GM18951 (cell line): Measurements from ENCODE around the gene NUP50.

Source experiments
- POLR2A ChIP-seq: IDR thresholded peaks from 4 replicates; pipeline ENCODE4 v1.6.1; 2011; ENCODE audit warnings: mild to moderate bottlenecking; ENCODE audit not compliant: insufficient read length, insufficient read depth; ENCODE audit errors: extremely low read depth
- in situ Hi-C: fragments of 300-500 bp; cut with MboI; formaldehyde crosslinking; loops from one replicate; pipeline ENCODE4 v1.12.0; 2022; ENCODE audit warnings: low sequenced_read_pairs, mixed read lengths, inconsistent platforms; ENCODE audit not compliant: unreplicated experiment

NUP50 gene

DNA sequence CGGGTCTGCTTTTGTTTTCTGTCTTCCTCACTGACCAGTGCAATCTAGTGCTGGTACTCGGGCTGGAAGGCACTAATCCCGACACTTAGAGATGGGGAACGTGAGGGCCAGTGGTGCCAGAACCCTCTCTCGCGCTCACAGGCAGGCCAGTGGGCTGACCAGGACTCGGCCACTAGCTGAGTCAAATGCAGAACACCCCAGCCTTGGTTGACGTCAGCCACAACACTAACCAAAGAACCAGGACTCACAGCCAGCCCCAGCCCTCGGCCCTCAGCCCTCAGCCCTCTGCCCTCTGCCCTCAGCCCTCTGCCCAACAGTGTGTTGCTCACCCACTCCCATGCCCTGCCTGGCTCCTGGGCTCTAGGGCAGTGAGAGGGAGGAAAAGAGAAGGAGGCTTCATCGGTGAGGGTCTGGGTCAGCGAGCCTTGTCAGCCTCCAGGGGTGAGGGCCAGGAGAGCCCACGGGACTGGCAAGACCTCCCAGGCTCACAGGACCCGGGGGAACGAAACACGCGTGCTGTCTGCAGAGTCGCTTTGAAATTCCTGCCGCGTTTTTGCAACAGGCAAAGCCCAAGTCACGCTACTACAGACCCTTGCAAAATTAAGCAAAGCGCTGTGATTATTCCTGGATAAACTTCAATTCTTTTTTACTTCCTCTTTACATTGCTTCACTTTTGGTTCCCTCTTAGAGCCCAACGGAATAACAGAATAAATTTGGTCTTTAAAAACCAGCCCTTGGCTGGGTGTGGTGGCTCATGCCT, 49.4 kb downstream of the NUP50 start:
- in situ Hi-C loops = no loop called here
- no peak for TF ChIP-seq POLR2A

DNA sequence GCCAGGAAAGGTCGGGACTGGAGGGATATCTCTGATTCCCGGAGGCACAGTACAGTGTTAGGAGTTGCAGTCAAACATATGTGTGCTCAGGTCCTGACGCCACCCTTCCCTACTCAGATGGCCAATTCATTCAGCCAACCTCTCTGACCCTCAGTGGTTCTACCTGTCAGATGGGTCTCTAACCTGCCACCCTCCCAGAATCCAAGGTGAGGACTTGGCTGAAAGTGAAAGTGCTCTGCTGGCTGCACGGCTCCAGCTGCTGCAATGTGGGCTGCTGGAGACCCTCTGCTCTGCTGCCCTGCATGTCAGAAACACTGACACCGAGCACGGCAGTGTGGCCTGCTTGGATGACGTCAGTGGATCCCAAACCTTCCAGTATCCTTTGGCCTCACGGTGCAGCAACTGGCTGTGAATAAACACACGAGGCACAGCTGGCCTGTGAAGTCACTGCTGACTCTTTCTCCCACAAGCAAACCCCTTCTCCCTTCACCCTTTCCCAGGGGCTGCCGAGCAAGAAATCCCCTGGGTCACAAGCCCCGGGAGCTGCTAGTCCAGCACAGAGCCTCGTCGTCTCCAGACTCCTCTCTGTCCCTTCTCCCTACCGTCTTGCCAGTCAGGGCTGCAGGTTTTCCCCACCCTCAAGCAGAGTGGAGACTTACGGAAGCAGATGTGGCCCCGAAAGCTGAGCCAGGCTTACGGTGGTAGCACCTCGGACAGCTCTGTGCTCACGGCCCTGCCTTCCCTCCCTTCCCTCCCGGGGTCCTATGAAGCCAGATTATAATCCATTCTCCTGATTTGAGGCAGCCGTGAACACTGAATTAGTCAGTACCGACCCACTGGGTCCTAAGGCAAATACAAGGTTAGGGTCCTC, 52.6 kb downstream of the NUP50 start:
- TF ChIP-seq POLR2A = no peak

DNA sequence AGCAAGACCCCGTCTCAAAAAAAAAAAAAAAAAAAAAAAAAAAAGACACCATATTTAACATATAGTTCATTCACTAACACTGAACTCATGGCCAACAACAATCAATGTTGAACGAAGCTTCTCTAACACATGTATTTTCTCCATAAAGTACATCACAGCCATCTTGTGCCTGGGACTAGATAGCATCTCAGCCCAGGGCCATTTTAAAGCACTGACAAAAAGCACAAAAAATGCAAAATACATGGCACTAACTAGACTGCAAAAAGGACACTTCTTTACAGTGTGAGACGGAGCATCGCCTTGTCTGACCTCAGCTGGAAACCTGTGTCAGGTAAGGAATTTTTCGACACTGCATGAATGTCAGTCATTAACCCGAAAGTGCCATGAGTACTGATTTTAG, 53.6 kb downstream of the NUP50 start:
- in situ Hi-C loops = no loop called here
- no peak for TF ChIP-seq POLR2A

More for the DNA sequence above, 52.6 kb downstream of the NUP50 start:
- in situ Hi-C loops = no loop called here

DNA sequence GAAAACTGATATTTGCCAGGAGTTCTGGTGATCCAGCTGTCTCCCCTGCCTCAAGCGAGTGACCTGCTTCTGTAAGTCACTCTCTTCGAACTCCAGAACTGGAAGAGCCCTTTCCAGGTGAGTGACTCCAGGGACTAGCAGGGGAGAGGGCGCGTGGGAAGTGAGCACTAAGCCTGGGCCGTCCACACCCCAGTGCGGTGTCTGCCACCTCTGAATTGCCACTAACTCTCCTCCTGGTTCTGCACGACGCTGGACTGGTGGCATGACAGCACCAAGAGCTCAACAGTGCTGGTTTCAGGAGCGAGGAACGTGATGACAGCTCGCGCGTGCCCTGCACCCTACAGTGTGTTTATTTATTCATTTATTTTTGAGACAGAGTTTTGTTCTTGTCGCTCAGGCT, 54.1 kb downstream of the NUP50 start:
- in situ Hi-C loops = no loop called here
- TF ChIP-seq POLR2A = no peak

DNA sequence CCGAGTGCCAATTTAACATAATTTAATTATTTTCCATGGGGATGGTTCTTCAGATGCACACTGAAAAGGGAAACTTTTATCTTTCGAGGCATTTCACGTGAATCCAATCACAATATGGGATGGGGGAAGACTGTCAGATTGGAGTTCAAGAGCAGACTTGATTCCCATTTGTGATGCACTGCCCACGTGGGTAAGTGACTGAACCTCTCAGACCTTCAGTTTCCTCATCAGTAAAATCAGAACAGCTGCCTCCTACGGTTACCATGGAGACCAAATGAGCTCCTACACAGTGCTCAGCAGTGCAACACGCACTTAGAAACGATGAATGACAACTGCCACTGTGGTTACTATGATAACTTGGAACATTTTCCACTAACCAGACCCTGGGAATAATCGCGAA, 55.3 kb downstream of the NUP50 start:
- no peak for TF ChIP-seq POLR2A
- in situ Hi-C loops = no loop called here

DNA sequence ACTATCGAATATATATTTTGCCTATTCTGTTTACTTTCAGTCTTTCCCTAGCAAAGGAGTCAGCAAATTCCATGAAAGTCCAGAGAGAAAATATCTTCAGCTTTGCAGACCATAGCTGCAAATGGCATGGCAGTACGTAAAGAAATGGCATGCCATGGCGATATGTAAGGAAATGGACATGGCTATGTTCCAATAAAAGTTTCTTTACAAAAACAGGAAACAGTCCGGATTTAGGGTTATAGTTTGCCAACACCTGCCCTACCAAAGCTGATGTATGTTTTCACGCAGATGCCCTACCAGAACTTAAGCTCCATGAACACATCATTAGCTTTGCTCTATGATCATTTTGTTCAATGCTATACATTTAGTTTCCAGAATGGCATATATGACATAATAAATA, 57.5 kb downstream of the NUP50 start:
- TF ChIP-seq POLR2A = no peak
- in situ Hi-C loops = no loop called here

DNA sequence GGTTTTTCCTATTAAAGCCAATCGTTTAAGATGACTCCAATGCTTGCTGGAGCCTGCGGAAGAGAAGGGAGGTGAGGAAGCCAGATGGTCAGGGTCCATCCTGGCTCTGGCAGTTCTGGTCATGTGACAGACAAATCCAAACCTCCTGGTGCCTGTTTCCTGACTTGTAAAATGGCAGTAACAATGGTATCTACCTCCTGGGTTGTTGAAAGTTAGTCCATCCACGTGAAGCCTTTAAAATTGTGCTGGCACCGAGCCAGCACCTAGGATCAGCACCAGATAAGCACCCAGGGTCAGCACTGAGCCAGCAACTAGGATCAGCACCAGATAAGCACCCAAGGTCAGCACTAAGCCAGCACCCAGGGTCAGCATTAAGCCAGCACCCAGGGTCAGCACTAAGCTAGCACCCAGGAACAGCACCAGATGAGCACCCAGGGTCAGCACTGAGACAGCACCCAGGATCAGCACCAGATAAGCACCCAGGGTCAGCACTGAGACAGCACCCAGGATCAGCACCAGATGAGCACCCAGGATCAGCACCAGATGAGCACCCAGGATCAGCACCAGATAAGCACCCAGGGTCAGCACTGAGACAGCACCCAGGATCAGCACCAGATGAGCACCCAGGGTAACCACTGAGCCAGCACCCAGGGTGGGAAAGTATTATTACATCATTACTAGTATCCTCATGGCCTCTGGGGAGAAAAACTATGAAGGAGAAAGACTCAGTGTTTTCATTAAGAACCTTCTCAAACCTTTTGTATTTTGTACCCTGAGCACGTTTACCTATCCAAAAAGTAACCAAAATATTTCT, 59.8 kb downstream of the NUP50 start:
- in situ Hi-C loops = no loop called here
- TF ChIP-seq POLR2A = no peak

DNA sequence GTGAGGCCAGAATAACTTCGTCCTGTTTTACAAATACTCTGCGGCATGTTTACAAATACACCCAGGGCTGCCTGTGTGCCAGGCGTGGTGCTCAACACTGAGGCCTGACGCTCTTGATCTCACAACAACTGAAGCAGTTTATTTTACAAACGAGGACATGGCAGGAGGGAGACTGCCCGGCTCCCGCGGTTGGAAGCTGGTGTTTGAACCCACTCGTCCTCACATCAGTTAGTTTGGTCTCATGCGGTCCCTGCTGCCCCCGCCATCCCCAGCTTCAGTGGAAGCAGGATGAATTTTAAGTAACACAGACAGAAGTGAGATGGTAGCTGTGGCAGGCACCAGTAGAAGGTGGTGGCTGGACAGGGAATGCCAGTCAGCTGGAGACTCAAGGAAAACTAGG, 60.6 kb downstream of the NUP50 start:
- in situ Hi-C loops = no loop called here
- no peak for TF ChIP-seq POLR2A

DNA sequence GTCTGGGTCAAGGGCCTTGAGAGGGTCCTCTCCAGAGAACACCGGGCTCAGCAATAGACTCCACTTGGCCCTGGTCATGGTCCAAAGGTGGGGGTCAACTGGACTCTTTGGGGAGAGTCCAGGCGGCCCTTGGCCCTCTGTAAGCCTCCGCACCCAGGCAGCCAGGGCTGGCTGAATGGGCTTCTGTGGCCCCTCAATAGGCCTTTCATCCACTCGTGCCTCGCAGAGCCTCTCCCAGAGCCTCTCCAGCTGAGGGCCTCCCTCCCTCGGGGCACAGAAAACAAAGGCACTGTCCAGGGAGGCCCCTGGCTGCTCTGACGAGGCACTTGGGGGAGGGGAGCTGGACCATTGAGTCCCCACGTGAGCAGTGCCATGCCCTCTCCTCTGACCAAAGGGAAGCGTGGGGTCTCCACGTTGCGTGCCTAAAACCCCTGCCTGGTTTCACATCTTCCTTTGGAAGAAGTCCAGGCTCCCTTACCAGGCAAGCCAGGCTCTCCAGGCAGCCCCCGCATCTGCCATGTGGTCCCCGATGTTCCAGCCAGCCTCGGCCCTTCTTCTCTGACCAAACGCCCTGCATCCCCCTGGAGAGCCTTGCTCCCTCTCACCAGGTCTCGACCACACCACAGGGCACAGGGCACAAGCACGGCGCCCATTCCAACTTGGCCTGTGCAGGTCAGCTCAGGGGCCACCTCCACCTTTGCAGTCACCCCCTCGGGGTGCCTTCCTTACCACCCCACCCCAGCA, 61.4 kb downstream of the NUP50 start:
- no peak for TF ChIP-seq POLR2A
- in situ Hi-C loops = no loop called here

DNA sequence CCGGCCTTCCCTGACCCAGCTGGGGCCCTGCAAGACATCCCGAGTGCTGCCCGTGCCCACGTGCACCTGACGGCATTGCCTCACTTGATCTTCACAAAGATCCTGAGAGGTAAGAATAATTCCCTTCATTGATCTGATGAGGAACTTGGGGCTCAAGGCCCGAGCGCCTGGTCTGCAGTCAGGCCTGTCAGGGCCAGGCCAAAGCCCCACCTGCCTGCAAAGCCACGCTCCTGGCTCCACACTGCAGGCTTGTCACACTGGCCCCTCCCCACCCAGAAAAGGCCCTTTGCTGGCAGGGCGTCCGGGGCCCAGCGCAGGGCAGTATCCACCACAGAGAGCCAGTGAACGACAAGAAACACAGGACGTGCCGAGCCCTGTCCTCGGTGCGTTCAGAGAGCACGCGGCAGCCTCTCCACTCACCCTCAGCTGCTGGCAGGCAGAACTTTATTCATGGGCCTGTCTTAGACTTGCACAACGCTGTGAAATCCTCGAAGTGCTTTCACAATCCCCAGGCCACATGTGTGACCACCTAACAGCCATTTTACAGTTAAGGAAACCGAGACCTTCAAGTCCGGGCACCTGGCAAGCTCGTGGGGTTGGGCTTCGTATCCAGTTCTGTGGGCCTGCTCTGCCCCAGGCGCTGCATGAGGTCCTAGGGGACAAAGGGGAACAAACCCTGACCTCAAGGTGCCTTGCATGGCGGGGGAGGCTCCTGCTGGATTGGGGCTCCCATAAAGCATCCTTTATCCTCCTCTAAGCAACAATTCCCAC, 62.2 kb downstream of the NUP50 start:
- in situ Hi-C loops = no loop called here
- TF ChIP-seq POLR2A = no peak

DNA sequence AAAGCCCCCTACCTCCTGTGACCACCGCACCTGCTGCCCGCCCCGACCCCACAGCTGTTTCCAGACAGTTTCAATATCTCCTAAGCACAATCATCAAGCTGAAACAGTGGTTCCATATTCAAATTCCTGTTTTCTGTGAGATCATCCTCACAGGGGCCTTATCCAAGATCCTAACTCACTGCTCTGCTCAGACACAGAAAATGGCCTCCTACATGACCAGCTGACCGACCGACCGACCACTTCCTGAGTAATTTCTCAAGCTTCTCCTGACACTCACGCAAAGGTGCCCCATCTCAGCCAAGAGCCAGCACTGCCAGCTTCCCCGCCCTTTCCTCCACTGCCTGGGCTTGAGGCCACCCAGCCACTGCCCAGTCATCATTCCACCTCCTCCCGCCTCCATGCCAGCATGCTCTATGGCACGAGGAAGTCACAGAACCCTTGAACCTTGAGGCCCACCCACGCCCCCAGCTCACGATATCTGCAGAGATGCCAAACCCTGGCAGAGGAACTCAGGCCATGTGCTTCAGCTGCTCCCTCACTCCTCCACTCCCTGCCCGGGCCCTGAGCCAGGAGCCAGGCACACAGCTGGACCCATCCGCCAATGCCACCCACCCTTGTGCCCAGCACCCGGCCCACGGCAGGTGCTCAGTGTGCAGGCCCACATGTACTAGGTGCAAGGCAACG, 62.9 kb downstream of the NUP50 start:
- in situ Hi-C loops = no loop called here
- no peak for TF ChIP-seq POLR2A

DNA sequence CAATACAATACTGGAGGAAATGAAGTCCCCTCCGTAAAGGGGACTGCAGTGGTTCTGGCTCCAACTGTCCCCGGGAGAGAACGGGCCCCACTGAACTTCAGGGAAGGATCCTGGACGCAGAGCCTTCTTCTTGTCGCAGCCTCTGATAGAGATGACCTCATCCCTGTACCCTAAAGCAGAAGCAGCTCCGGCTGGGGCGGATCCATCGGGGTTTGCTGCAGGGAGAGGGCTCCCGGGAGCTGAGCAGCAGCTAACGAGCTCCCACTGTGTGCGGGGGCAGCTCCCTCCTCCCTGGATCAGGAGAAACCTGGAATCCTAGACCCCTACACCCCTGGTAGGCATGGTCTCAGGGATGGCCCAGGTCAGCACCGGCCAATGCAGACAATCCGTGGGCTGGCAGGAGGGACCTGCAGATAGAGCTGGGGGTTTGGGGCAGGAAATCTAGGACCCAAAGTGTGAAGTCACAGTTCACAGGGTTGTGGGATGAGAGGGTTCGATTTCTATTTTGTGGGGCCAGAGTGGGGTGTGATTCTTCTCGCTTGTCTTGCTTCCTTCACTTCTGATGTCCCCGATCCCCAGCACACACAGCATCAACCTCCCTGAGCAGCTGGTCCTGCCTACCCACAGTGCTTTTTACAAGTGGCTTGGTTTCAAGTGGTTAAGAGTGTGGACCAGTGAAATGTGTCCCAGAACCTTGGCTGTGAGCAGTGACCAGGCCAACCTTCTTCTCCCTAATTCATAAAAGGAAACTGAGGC, 64.1 kb downstream of the NUP50 start:
- TF ChIP-seq POLR2A = no peak
- in situ Hi-C loops = no loop called here
